GM23338 (cell line): Measurements from ENCODE around the gene KRT38. TPM values are rescaled to one million over a fixed set of nuclear protein-coding genes. Genes with fewer than 3 reads are reported as not detected.

Experiments
- ATAC-seq: fragments of 200-7000 bp; cut with Tn5 transposase; 3 replicates; pipeline ENCODE4 v1.9.1; 2020
- DNase-seq: peaks from one replicate; pipeline ENCODE4 v3.0.0-alpha.2; 2015; ENCODE audit warnings: low spot score
- H2AFZ ChIP-seq: fragments of 200-600 bp; sonication (generic); 2 replicates; pipeline ENCODE4 v1.8.0; 2016; ENCODE audit warnings: antibody characterized with exemption, mild to moderate bottlenecking, moderate library complexity
- H3F3A ChIP-seq: fragments of 200-600 bp; sonication (generic); replicated peaks from 2 replicates; pipeline ENCODE4 v1.8.0; 2017; ENCODE audit warnings: antibody characterized with exemption, mixed run types, low read depth
- H3K27ac ChIP-seq: fragments of 200-600 bp; sonication (generic); 2 replicates; pipeline ENCODE4 v1.6.1; 2016; ENCODE audit warnings: low read depth
- H3K27me3 ChIP-seq: fragments of 200-600 bp; sonication (generic); 2 replicates; pipeline ENCODE4 v1.8.0; 2016; ENCODE audit warnings: mild to moderate bottlenecking, mixed run types, moderate library complexity; ENCODE audit not compliant: insufficient read depth
- H3K36me3 ChIP-seq: fragments of 200-600 bp; sonication (generic); 2 replicates; pipeline ENCODE4 v1.8.0; 2016; ENCODE audit warnings: mild to moderate bottlenecking; ENCODE audit not compliant: insufficient read depth
- H3K4me1 ChIP-seq: fragments of 200-600 bp; sonication (generic); 2 replicates; pipeline ENCODE4 v1.8.0; 2016; ENCODE audit warnings: mild to moderate bottlenecking, moderate library complexity; ENCODE audit not compliant: insufficient read depth
- H3K4me2 ChIP-seq: fragments of 200-600 bp; sonication (generic); 2 replicates; pipeline ENCODE4 v1.7.1; 2017; ENCODE audit warnings: mixed run types
- H3K4me3 ChIP-seq: fragments of 200-600 bp; sonication (generic); 2 replicates; pipeline ENCODE4 v1.6.1; 2016; ENCODE audit warnings: mixed run types
- H3K79me2 ChIP-seq: fragments of 200-600 bp; sonication (generic); replicated peaks from 2 replicates; pipeline ENCODE4 v1.8.0; 2017; ENCODE audit warnings: mild to moderate bottlenecking; ENCODE audit not compliant: insufficient read depth
- H3K9me2 ChIP-seq: fragments of 200-600 bp; sonication (generic); 2 replicates; pipeline ENCODE4 v1.8.0; 2017; ENCODE audit not compliant: insufficient read depth
- H4K20me1 ChIP-seq: fragments of 200-600 bp; sonication (generic); replicated peaks from 2 replicates; pipeline ENCODE4 v1.8.0; 2017; ENCODE audit warnings: mild to moderate bottlenecking; ENCODE audit not compliant: insufficient read depth
- H3K27ac Mint-ChIP-seq: 2 replicates; pipeline ENCODE4 v1.8.0; 2020; ENCODE audit warnings: inconsistent platforms, mild to moderate bottlenecking, moderate library complexity, mixed read lengths
- H3K27me3 Mint-ChIP-seq: 3 replicates; pipeline ENCODE4 v1.8.0; 2022; ENCODE audit warnings: low read depth, mild to moderate bottlenecking, moderate library complexity, mixed read lengths, inconsistent platforms; ENCODE audit not compliant: insufficient read depth, poor library complexity
- H3K36me3 Mint-ChIP-seq: 3 replicates; pipeline ENCODE4 v1.8.0; 2021; ENCODE audit warnings: low read depth, mild to moderate bottlenecking, inconsistent platforms, moderate library complexity, mixed read lengths
- H3K4me1 Mint-ChIP-seq: 3 replicates; pipeline ENCODE4 v1.8.0; 2020; ENCODE audit warnings: mild to moderate bottlenecking, inconsistent platforms, mixed read lengths
- H3K4me3 Mint-ChIP-seq: 3 replicates; pipeline ENCODE4 v1.8.0; 2021; ENCODE audit warnings: moderate library complexity, mild to moderate bottlenecking, inconsistent platforms, mixed read lengths
- H3K9me3 Mint-ChIP-seq: 3 replicates; pipeline ENCODE4 v1.8.0; 2020; ENCODE audit warnings: moderate library complexity, mild to moderate bottlenecking, inconsistent platforms, mixed read lengths
- CREB1 ChIP-seq: fragments of 250-450 bp; sonication (Bioruptor Pico); IDR thresholded peaks from 2 replicates; pipeline ENCODE4 v1.5.0; 2020; ENCODE audit warnings: low read depth, mild to moderate bottlenecking, moderate library complexity
- CTCF ChIP-seq, 2 experiments: fragments of 200-600 bp in 1 of 2; sonication (generic) in 1 of 2; conservative IDR thresholded peaks; 2 replicates each; pipeline versions ENCODE4 v1.5.1 to v1.6.1; 2016 to 2017; ENCODE audit warnings: antibody characterized with exemption in 2 of 2, low read depth in 2 of 2, mild to moderate bottlenecking in 2 of 2, moderate library complexity in 1 of 2
- EZH2 ChIP-seq: fragments of 200-600 bp; sonication (generic); IDR thresholded peaks from one replicate; pipeline ENCODE4 v1.8.0; 2017; ENCODE audit warnings: antibody characterized with exemption, mild to moderate bottlenecking, low read depth; ENCODE audit not compliant: unreplicated experiment
- EZH2phosphoT487 ChIP-seq: fragments of 200-600 bp; sonication (generic); IDR thresholded peaks from one replicate; pipeline ENCODE4 v1.8.1; 2018; ENCODE audit warnings: antibody characterized with exemption; ENCODE audit not compliant: unreplicated experiment
- NANOG ChIP-seq: IDR thresholded peaks from 2 replicates; pipeline ENCODE4 v1.6.1; 2016; ENCODE audit warnings: antibody characterized with exemption, borderline replicate concordance
- POLR2AphosphoS5 ChIP-seq: IDR thresholded peaks from 2 replicates; pipeline ENCODE4 v1.6.1; 2016; ENCODE audit warnings: antibody characterized with exemption, low read depth
- REST ChIP-seq: IDR thresholded peaks from one replicate; pipeline ENCODE4 v1.6.1; 2018; ENCODE audit warnings: antibody characterized with exemption; ENCODE audit not compliant: unreplicated experiment
- STAT1 ChIP-seq: IDR thresholded peaks from one replicate; pipeline ENCODE4 v1.6.1; 2016; ENCODE audit warnings: antibody characterized with exemption; ENCODE audit not compliant: unreplicated experiment
- ZNF114 ChIP-seq: fragments of 250-450 bp; sonication (Bioruptor Pico); IDR thresholded peaks from 2 replicates; pipeline ENCODE4 v1.5.0; 2020; ENCODE audit warnings: mild to moderate bottlenecking, moderate library complexity
- ZNF462 ChIP-seq: fragments of 250-450 bp; sonication (Bioruptor Pico); IDR thresholded peaks from 2 replicates; pipeline ENCODE4 v1.5.0; 2020; ENCODE audit warnings: mild to moderate bottlenecking, moderate library complexity
- polyA plus RNA-seq: library from polyadenylated mRNA; unstranded; fragments of >200 nt; fragmentation: Nextera tagmentation; extraction: Ambion mirVana; gene quantifications from 2 replicates; pipeline ENCODE4 v1.2.1, GENCODE V29; 2016
- total RNA-seq: library from RNA; depleted of rRNA; stranded (reverse); fragments of >200 nt; shearing (Covaris generic); gene quantifications from 2 replicates; pipeline ENCODE4 v1.2.3, GENCODE V29; 2014

The KRT38 gene
- total and polyA plus RNA-seq, 2 experiments from 2014 or later, result not detected

GRCh38 chr17:41486809-41487530 is 46.2 kb upstream of the KRT38 start:
- H3K36me3 ChIP-seq, result no peaks in the 10 kb centered on the region
- Mint-ChIP-seq H3K9me3 (no peaks in the 10 kb centered on the region), H3K27ac (no peak overlapping the region), H3K27me3 (peaks cover 28% of the 10 kb centered on the region), H3K36me3 (no peaks in the 10 kb centered on the region), H3K4me1 (no peaks in the 10 kb centered on the region), H3K4me3 (no peak overlapping the region)
- TF ChIP-seq ZNF114 (CRISPR knock-in tag) (no peak), POLR2AphosphoS5 (no peak), STAT1 (no peak), CREB1 (peak; percentile 34; the same call in 1 of the 2 replicates), NANOG (no peak), EZH2phosphoT487 (no peak), CTCF (conservative IDR thresholded peaks at IDR 0.05; ENCODE audit: low read depth in 2 of 2) (peak; percentile 73 to 94), EZH2 (no peak)
- H3K9me2 ChIP-seq, result no peaks in the 10 kb centered on the region
- ATAC-seq, result peak; percentile 97
- 0 out of 2 replicates have a peak overlapping the region, but pooled peaks have one; percentile 85 for H2AFZ ChIP-seq
- no peak overlapping the region for H3K4me3 ChIP-seq
- no peaks in the 10 kb centered on the region for H3K79me2 ChIP-seq
- no peaks in the 10 kb centered on the region for H3F3A ChIP-seq
- H3K4me2 ChIP-seq, result no peak overlapping the region
- H3K27me3 ChIP-seq, result no peaks in the 10 kb centered on the region
- H4K20me1 ChIP-seq, result no peaks in the 10 kb centered on the region
- peak; percentile 89 for DNase-seq
- H3K4me1 ChIP-seq, result no peaks in the 10 kb centered on the region
- H3K27ac ChIP-seq, result no peak overlapping the region

GRCh38 chr17:41486316-41486715 is 45.5 kb upstream of the KRT38 start:
- Histone ChIP-seq H3K79me2 (no peaks in the 10 kb centered on the region), H3K4me1 (no peaks in the 10 kb centered on the region), H2AFZ (no peak overlapping the region), H3K9me2 (no peaks in the 10 kb centered on the region), H3K36me3 (no peaks in the 10 kb centered on the region), H3K27me3 (no peaks in the 10 kb centered on the region), H3K27ac (no peak overlapping the region), H3F3A (no peaks in the 10 kb centered on the region), H3K4me2 (no peak overlapping the region), H3K4me3 (no peak overlapping the region), H4K20me1 (no peaks in the 10 kb centered on the region)
- H3K4me3 Mint-ChIP-seq, result no peak overlapping the region
- peaks cover 28% of the 10 kb centered on the region for H3K27me3 Mint-ChIP-seq
- H3K27ac Mint-ChIP-seq, result no peak overlapping the region
- H3K4me1 Mint-ChIP-seq, result no peaks in the 10 kb centered on the region
- ATAC-seq (no peak), DNase-seq (no peak)
- H3K9me3 Mint-ChIP-seq, result no peaks in the 10 kb centered on the region
- H3K36me3 Mint-ChIP-seq, result no peaks in the 10 kb centered on the region
- no peak for TF ChIP-seq POLR2AphosphoS5
- no peak for TF ChIP-seq REST
- no peak for TF ChIP-seq NANOG
- no peak for TF ChIP-seq CREB1
- TF ChIP-seq EZH2, result no peak
- TF ChIP-seq ZNF462, result no peak
